GM18951 (cell line): Measurements from ENCODE around the gene C1QTNF5.
"Not testable (repeated sequence)": the region's sequence is repeated elsewhere in the genome, so short reads cannot be mapped to it uniquely, and the experiment has no call there.

Source experiments
- POLR2A ChIP-seq: IDR thresholded peaks from 4 replicates; pipeline ENCODE4 v1.6.1; 2011; ENCODE audit warnings: mild to moderate bottlenecking; ENCODE audit not compliant: insufficient read length, insufficient read depth; ENCODE audit errors: extremely low read depth
- in situ Hi-C: fragments of 300-500 bp; cut with MboI; formaldehyde crosslinking; loops from one replicate; pipeline ENCODE4 v1.12.0; 2022; ENCODE audit warnings: low sequenced_read_pairs, mixed read lengths, inconsistent platforms; ENCODE audit not compliant: unreplicated experiment

Gene C1QTNF5

GRCh38 chr11:119340335-119341221 lies at the start of gene C1QTNF5:
Gene C1QTNF5 (minus strand): TSS chr11:119340883. CDS start chr11:119340397, 486 bp downstream.
- in situ Hi-C loops, result no loop called here
- TF ChIP-seq POLR2A, result no peak

DNA sequence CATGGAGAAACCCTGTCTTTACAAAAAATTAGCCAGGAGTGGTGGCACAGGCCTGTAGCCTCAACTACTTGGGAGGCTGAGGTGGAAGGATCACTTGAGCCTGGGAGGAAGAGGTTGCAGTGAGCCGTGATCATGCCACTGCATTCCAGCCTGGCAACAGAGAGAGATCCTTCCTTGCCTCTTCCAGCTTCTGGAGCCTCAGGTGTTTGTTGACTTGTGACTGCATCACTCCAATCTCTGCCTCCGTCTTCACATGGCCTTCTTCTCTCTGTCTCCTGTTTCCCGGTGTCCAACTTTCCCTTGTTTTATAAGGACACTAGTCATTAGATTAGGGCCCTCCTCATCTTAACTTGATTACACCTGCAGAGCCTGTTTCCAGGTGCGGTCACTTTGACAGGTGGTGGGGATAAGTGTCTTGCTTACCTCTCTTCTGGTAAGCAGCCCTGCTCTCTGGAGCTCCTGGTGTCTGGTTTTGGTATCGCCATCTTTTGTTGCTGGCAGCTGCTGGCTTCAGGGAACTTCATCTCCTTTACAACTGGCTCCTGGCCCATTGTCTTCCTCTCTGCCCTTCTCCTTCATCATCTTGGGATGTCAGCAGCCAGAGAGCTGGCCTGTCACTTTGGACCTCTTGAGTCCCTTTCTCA lies 49.0 kb upstream of the C1QTNF5 start:
- in situ Hi-C loops, result no loop called here
- no peak for TF ChIP-seq POLR2A

DNA sequence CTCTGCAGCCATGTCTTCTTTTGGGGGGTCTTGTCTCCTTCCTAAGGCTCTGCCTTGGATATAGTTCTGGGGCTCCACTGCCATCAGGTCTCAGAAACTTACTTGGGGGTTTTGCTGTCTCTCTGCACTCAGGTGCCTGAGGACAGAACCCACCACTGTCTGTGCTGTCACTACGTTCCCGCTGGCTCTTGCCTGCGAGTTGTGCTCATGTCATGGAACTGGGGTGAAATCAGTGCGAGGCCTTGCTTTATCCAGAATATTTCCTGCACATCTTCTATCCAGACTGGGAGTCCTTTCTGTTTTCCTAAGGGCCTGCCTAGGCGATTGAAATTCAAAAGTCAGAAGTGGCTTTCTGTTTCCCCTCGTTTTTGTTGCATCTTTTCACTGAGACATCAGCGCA lies 47.4 kb upstream of the C1QTNF5 start:
- TF ChIP-seq POLR2A, result no peak
- in situ Hi-C loops, result no loop called here

GRCh38 chr11:119384332-119384731 lies 43.6 kb upstream of the C1QTNF5 start:
- in situ Hi-C loops, result no loop called here
- TF ChIP-seq POLR2A, result no peak

DNA sequence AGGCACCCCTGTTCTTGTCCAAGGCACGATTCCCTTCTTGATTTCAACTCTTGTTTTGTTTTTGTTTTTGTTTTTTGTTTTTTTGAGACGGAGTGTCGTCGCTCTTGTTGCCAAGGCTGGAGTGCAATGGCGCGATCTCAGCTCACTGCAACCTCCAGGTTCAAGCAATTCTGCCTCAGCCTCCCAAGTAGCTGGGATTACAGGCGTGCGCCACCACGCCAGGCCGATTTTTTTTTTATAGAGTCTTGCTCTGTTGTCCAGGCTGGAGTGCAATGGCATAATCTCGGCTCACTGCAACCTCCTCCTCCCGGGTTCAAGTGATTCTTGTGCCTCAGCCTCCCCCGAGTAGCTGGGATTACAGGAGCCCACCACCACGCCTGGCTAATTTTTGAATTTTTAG lies 41.8 kb upstream of the C1QTNF5 start:
- in situ Hi-C loops, result not testable (repeated sequence)

DNA sequence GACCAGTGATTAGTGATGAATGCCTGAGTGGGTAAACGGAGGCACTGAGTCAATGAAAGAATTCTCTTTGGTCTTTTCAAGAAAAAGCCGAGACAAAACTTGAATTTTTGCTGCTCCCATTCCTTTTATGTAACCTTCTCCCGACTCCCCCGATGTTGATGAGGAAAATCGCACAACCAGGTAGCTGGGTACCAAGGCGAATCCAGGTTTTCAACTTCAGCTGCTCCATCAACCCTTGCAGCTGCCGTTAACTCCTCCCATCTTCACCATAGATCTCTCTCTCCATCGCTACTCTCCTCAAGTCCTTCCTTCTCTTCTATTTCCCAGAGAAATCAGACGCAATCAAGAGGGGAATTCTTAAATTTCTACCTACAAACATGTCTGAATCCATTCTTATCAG lies 41.4 kb upstream of the C1QTNF5 start:
- in situ Hi-C loops, result no loop called here
- no peak for TF ChIP-seq POLR2A

GRCh38 chr11:119381181-119381988 lies 40.7 kb upstream of the C1QTNF5 start, which contains the start of gene USP2:
Gene USP2 (minus strand): TSS chr11:119381690. CDS start chr11:119373480, 8,210 bp downstream.
- no peak for TF ChIP-seq POLR2A
- in situ Hi-C loops, result no loop called here

GRCh38 chr11:119380827-119381180 lies 40.1 kb upstream of the C1QTNF5 start:
- in situ Hi-C loops, result no loop called here
- TF ChIP-seq POLR2A, result no peak

- TF ChIP-seq POLR2A, result no peak
- in situ Hi-C loops, result no loop called here
Observed at GRCh38 chr11:119380160-119380826, 39.6 kb upstream of the C1QTNF5 start.

- in situ Hi-C loops, result no loop called here
Observed at GRCh38 chr11:119378851-119379465, 38.3 kb upstream of the C1QTNF5 start.

DNA sequence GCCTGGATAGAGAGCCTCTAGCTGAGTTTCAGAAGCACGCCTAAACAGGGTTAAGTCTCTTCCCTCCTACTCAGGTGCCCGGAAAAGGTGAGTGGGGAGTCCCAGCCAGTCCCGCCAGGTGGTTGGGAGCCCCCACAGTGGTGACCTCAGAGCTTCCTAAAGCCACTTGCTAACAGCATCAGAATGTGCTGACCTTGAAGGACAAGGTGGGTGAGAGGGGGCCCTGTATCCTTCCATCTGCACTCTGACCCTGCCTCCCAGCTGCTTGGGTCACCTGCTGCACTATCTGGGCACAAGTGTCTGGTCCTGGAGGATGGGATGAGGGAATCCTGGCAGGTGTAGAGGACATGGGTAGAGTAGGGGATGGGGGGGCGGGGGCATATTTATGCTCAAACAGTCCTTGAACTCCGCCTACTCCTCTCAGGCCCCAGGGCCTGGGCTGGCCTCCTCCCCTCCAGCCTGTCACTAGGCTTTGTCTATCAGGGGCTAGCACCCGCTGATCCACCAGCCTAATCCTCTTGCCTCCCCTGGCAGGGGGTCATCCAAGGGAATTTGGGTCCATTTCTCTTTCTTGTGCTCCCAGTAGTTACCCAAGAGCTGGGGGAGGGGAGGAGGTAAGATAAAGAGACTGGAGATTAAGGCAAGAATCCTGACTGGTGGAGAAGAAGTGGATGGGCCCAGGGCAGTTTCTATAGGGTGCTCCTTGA lies 37.4 kb upstream of the C1QTNF5 start:
- TF ChIP-seq POLR2A, result no peak
- in situ Hi-C loops, result no loop called here

More at GRCh38 chr11:119378851-119379465, 38.3 kb upstream of the C1QTNF5 start:
- no peak for TF ChIP-seq POLR2A

DNA sequence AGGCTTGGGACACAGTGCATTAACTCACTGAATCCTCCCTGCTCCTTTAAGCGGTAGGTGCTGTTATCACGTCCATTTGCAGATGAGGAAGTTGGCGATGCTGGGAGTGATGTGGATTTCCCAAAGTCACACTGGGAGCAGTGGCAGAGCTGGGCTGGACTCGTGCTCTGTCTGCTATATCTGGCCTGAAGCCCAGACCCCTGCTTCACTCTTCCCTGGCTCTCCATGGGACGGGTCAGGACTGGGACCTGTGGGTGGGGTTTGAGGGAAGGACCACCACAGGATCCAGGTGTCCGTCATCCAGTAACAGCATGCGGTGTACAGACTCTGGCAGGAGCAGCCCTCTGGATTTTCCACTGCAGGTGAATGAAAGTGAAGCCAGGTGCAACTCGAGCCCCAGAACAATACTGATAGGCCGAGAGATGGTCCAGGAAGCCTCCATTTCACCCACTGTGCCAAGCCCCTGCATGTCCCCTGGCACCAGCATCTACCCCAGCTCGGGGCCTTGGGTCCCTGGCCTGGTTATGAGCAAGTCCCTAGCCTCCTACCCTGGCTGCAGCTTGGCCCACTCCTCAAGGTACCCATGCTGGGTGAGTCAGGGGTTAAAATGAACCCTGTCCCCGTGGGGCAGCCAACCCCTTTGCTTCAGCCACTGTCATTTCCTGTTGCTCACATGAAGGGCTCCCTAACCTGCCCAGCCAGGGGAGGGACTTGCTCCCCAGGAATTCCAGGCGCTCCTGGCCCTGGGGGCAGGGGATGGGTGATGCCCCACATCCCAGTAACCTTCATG lies 36.6 kb upstream of the C1QTNF5 start:
- TF ChIP-seq POLR2A, result no peak
- in situ Hi-C loops, result no loop called here
